Astrocyte of the cerebellum (primary cell): ENCODE data around the gene SF1.

Experiments used
- DNase-seq: peaks from one replicate; pipeline ENCODE4 v3.0.0-alpha.2; 2011; ENCODE audit warnings: low read depth
- H3K4me3 ChIP-seq: 2 replicates; pipeline ENCODE4 v1.5.1; 2011; ENCODE audit warnings: mild to moderate bottlenecking, low read depth, low read length, moderate library complexity
- CTCF ChIP-seq: IDR thresholded peaks from 2 replicates; pipeline ENCODE4 v1.5.1; 2012; ENCODE audit warnings: low read length, low read depth, moderate library complexity, mild to moderate bottlenecking; ENCODE audit errors: missing control alignments
- in situ Hi-C: cut with HindIII; loops from 2 replicates; pipeline ENCODE4 v1.10.0; 2017; ENCODE audit warnings: low sequenced_read_pairs

The SF1 gene

GRCh38 chr11:64793271-64794160, 15.2 kb upstream of the SF1 start:
- in situ Hi-C loops, result no loop called here
- H3K4me3 ChIP-seq, result no peak overlapping the region
- no peak for TF ChIP-seq CTCF
- DNase-seq, result no peak

GRCh38 chr11:64792482-64792881, 14.1 kb upstream of the SF1 start:
- in situ Hi-C loops, result no loop called here
- no peak for TF ChIP-seq CTCF
- no peak for DNase-seq
- H3K4me3 ChIP-seq, result no peak overlapping the region

GRCh38 chr11:64791781-64792291, 13.5 kb upstream of the SF1 start:
- in situ Hi-C loops, result no loop called here
- H3K4me3 ChIP-seq, result no peak overlapping the region
- TF ChIP-seq CTCF, result no peak
- no peak for DNase-seq

- TF ChIP-seq CTCF, result no peak
- H3K4me3 ChIP-seq, result no peak overlapping the region
- in situ Hi-C loops, result no loop called here
- no peak for DNase-seq
These were observed 12.1 kb upstream of the SF1 start for GRCh38 chr11:64790205-64791095.

- DNase-seq, result no peak
- in situ Hi-C loops, result no loop called here
- no peak for TF ChIP-seq CTCF
These were observed 11.2 kb upstream of the SF1 start for GRCh38 chr11:64789331-64790204.

More at GRCh38 chr11:64789331-64790204, 11.2 kb upstream of the SF1 start:
- H3K4me3 ChIP-seq, result no peak overlapping the region
